NCI-H748 (cell line): Measurements from ENCODE around the gene TRAF3IP1.

Experiments used
- DNase-seq: peaks from one replicate; lab custom pipeline; 2025; ENCODE audit not compliant: unreplicated experiment; lab: John Stamatoyannopoulos, UW

Gene TRAF3IP1

DNA sequence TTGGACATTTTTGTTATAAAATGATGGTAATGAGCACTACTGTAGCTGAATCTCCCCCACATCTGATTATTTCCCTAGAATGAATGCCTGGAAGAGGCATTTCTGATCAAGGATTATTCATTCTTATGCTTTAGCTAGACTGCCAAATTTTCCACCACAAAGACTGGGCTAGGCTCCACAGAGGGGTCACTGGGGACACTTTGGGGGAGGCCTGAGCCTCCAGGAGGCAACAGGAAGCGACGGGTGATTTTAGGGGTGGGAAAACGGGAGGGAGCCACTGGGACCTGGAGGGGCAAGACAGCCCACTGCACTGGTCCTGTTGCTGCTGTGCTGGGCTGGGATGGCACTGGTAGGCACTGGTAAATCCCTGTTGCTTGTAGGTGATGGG lies 104.0 kb downstream of the TRAF3IP1 start:
- DNase-seq: no peak

DNA sequence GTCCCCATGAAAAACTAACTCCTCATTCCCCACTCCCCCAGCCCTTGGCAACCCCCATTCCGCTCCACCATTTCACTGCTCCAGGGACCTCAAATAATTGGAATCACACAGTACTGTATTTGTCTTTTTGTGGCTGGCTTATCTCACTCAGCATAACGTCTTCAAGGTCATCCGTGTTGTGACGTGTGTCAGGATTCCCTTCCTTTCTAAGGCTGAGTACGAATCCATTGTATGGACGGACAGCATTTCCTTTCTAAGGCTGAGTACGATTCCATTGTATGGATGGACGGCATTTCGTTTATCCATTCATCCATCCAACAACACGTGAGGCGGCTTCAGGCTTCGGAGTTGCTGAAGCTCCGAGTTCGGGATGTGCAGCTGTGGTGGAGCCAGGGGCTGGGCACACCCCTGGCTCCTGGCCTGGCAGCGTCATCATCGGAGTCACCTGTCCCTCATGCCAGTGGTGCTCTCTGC lies 105.2 kb downstream of the TRAF3IP1 start:
- DNase-seq: peak; percentile 72

DNA sequence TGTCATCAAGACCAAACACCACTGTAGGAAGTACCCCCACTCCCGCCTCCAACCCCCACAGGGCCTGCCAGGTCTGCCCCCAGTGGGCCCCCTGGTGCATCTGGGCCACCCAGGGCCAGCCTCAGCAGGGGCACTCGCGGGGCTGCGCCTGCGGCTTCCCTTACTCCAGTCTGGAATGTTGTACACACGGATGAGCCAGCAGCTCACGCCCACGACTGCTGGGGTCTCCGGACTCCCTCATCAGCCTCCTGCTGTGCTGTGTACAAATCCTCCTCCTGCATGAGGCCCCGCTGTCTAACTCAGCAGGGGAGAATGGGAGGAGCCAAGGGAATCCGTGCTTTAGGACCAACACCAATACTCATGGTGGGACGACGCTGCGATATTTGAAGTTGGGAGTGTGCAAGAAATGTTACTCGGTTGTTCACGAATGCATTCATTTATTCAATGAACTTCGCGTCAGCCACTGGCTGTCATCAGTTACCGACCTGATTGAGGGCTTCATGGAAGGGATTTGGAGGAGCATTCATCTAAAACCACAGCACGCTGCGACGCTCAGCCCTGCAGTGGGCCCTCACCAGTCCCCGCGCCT lies 105.8 kb downstream of the TRAF3IP1 start:
- peak; percentile 71 for DNase-seq

DNA sequence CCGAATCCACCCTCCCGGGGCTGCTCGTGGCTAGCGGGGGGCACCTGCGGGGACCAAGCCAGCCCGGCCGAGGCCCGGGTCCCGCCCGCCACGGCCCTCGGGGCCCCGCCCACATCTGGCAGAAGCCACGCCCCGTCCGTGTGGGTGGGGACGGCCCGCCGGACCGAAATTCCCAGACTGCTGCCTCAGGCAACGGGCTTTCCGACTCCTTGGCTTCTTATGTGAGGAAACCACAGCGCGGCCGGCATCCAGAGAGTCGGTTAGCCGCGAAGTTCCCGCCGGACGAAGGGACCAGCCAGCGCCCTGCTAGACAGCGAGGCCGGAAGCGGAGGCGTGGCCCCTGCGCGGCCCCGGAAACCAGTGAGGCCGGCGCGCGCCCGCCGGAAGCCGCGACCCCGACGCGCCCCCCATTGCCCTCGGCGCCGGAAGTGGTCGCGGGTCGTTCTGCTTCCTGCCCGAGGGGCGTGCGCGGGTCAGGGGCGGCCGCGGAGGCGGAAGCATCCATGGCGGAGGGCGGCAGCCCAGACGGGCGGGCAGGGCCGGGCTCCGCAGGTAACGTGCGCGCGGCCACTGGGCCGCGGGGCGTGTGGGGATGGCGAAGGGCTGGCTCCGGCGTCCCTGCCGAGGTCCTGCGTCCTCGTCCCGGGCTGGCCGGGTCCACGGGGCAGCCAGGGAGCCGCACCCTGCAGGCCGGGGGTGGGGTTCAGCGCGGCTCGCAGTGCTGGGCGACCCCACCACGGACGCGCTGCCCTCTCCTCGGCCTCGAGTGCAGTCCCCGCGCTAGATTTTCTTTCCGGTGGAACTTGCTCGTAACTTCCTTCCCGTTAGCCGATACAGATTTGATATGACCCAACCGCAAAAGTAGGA lies 106.5 kb downstream of the TRAF3IP1 start, which contains the start of gene ASB1:
TSS of gene ASB1 (plus strand) at position 360 of the 867 bp plus-strand sequence. CDS start at position 504, 144 bp downstream.
- peak; percentile 88 for DNase-seq

DNA sequence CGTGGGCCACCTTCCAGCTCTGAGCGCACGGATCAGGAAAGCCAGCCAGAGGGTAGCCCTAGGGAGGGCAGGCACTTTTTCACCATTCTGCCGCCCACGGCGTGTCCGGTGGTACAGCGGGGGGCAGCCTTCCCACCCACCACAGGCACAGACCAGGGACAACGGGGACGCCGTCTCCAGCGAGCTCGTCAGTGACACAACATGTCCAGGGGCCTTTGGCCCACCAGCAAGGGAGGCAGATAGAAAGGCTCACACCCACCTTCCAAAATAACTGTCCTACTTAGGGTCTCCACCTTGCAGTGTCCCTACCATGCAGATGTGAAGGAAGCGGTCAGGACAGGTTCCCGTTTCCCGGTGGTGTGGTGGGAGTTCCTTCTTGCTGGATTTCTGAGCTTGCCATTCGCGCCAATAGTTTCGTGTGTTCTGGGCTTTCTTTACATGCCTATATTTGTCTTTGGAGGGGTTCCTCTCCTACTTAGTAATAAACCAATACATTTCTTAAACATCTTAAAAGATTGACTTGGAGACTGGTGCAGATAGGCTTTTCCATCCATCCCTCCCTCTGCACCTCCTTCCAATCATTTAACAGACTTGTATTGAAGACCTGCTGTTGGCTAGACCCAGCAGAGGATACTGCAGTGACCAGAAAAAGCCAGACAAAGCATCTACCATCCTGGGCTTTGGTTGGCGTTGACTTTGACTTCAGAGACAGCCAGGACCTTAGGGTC lies 107.3 kb downstream of the TRAF3IP1 start:
- no peak for DNase-seq

DNA sequence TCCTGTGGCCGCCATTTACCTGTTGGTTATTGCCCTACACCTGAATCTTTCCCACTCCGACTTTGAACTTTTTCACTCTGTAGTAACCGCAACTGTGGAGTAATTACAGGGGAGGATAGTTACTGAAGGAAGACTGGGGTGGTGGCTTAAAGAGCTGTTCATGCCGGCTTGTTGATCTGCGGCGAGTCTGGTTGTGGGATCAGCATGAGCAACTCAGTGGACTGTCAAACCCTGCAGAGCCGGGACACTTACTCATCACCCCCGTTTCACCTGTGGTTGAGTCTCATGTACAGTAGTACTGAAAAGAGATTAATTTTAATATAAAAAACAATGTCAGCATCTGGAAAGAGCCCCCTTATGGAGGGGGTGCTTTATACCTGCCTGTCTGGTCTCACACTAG lies 108.5 kb downstream of the TRAF3IP1 start:
- no peak for DNase-seq

DNA sequence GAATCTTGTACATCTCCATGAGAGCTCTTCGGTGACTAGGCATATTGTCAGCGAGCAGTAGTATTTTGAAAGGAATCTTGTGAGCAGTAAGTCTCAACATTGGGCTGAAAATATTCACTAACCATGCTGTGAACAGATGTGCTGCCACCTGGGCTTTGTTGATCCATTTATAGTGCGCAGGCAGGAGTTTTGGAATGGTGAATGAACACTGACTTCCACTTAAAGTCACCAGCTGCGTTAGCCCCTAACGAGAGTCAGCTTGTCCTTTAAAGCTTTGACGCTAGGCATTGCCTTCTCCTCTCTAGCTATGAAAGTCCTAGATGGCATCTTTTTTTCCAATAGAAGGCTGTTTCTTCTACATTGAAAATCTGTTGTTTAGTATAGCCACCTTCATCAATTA lies 110.5 kb downstream of the TRAF3IP1 start:
- DNase-seq: no peak

DNA sequence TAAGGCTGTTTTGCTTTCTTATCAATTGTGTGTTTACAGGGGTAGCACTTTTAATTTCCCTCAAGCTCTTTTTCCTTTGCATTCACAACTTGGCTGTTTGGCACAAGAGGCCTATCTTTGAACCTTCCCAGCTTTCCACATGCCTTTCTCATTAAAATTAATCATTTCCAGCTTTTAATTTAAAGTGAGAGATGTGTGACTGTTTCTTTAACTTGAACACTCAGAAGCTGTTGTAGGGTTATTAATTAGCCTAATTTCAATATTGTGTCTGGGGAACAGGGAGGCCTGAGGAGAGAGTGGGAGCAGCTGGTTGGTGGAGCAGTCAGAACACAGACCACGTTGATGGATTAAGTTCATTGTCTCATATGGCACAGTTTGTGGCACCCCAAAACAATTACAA lies 111.1 kb downstream of the TRAF3IP1 start:
- no peak for DNase-seq

DNA sequence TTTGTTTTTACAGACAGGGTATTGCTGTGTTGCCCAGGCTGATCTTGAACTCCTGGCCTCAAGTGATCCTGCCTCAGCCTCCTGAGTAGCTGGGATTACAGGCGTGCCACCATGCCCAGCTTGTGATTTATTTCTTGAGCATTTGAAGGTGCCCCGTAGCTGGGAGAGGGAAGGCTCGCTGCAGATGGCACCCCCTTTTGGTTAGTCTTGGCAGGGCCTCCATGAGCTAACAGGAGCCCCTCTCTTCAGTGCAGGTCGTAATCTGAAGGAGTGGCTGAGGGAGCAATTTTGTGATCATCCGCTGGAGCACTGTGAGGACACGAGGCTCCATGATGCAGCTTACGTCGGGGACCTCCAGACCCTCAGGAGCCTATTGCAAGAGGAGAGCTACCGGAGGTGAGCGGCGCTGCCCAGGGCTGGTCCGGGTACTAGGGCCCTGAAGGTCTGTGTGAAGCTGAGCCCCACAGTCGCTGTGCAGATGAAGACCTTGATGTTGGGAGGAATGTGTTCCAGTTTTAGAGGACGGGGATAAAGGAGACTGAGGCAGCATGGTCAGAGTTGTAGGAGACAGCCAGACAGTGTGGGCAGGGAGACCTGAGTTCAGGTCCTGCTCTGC lies 113.1 kb downstream of the TRAF3IP1 start:
- DNase-seq: no peak

DNA sequence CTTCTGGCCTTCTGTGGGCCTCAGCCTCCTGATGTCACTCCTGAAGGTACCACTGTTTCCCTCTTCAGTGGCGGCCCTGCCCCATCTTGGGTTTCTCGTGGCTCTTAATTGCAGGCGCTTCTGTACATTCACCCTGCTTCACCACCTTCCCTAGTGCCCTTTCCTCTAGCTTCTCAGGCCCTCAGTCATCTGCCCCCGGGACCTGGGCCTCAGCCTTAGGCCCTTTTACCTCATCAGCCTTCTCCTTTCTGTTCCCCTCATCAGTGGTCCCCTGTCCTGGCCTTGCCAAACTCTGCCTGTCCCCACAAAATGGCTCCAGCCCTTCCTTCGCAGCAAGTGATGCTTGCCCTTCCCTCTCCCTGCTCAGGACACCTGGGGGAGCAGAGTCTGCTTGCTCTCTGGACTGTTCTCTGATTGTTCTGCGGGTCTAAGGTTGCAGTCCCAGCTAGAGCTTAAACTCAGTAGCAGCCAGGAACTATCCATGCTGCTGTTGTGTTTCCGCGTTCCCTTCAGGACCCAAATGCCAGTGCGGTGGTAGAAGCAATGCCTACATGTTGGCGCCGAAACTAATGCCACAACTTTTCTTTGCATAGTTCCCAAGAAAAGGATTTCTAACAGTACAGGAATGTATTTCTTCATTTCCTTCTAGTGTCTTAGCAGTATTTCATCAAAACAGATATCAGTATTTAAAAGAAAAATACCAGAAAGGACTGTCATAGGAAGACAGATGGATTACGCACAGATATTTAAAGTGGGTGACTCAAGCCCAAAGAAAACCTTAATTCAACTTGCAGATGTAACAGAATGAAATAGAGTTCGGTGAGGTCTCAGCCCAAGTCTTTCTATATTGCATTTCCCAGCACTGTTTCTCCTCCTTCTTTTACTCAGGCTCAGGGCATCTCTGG lies 113.9 kb downstream of the TRAF3IP1 start:
- no peak for DNase-seq

DNA sequence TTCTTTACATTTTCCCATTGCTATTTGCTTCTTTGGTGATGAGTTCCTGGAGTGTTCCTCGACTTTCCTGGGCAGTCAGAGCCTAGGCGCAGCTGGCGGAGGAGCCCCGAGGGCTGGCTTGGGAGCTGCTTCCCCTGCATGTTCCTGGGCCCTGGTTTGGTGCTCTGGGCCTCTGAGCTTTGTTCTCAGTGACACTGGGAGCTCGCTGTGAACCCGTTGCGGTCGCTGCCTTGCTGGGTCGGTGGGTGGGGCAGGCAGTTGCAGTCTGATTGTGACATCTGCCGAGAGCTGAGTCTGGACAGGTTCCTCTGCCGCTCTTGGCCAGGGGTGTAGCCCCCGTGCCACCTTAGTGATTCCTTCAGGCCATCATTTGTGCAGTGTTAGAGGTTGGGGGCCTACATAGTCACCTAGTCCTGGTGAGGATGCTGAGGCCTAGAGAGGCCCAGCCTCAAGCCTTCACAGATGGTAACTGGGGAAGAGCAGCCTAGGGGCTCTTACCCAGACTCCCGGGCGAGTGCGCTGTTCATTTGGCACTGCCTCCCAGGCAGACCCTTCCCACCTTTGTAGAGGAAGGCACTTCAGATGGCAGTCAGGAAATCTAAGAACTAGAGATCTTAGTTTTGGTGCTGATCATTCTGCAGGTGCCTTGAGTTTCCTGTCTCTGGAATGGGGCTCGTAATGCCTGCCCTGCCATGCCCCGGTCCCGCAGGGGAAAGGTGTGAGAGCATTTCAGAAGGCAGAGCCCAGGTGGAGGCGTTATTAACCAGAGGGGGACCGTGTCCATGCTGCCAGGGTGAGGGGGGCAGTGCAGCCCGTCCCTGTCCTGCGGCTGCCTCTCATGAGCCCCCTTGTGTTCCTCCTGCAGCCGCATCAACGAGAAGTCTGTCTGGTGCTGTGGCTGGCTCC lies 114.8 kb downstream of the TRAF3IP1 start:
- no peak for DNase-seq

DNA sequence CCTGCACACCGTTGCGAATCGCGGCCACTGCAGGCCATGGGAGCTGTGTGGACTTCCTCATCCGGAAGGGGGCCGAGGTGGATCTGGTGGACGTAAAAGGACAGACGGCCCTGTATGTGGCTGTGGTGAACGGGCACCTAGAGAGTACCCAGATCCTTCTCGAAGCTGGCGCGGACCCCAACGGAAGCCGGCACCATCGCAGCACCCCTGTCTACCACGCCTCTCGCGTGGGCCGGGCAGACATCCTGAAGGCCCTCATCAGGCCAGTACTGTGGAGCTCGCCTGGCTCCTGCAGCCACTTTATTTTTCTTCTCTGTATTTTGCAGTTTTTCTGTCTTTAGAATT lies 115.4 kb downstream of the TRAF3IP1 start:
- no peak for DNase-seq

DNA sequence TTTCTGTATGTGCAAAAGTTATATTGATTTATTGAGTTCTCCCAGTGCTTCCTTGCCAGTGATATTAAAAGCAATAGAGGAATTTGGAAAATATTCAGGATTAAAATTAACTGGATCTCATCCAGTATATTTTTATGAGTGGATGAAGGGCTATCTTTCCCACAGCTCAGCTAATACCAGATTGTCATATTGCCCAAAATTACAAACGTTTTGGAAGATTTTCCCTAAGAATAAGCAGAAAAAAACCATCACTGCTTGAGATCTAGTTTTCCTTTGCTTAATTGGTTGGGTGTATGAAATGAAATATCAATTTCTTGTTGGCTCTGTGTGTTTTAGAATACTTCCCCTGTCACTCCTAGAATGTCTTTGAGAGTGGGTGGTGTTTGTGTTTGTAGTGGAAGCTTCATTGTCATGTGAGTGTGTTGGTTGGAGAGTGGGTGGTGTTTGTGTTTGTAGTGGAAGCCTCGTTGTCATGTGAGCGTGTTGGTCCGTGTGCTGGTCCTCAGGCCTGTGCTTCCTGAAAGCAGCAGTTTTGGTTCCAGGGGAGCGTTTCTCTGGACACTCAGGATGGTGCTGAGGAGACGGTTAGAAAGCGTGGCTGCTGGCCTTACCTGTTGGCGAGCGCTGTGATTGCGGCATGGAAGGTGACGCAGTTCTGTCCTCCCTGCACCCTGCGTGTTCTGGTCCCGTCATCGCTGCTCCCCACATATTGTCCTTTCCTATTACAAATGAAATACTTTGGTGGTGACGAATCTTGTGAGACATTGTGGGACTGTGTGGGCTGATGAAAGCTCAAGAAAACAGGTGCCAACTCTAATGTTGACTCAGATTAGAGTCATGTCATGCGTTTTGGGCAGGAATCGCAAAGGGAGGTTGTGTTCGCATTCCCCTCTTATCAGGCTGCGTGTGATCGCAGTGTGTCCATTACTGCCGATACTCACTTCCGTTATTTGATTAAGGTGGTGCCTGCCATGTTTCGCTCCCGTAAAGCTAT lies 118.8 kb downstream of the TRAF3IP1 start:
- DNase-seq: no peak

DNA sequence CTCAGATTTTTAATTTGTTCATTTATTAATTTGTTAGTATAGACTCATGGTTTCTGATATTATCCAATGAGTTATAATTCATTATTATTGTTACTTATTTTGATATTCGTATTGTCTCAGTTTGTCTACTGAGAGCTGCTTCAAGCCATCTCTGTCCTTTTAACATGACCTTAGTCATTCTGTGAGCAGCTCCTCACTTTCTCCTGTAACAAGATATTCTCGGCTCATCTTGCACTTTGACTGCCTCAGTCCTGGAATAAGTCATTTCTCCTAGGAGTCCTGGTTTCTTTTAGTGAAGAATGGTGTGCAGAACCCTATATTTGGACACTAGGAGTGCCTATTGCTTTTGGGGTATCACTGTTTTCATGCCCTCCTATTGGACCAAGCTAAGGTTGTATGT lies 119.6 kb downstream of the TRAF3IP1 start:
- no peak for DNase-seq

DNA sequence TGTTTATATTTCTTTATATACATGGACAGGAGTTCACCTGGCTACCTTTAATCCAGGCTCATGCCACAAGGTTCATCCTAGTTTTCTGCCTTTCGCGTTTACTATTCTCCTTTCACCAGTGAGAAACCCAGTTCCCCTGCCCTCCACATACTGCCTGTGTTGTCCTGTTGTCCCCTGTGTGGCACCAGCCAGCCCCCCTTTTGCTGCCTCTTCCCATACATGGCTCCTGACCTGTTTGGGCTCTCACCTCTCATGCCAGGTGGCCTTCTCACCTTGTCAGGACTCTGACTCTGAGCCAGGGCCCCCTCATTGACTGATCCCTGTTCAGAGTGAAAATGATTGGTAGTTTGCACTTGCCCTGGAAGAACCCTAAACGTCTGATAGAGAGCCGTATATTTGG lies 120.0 kb downstream of the TRAF3IP1 start:
- DNase-seq: no peak

DNA sequence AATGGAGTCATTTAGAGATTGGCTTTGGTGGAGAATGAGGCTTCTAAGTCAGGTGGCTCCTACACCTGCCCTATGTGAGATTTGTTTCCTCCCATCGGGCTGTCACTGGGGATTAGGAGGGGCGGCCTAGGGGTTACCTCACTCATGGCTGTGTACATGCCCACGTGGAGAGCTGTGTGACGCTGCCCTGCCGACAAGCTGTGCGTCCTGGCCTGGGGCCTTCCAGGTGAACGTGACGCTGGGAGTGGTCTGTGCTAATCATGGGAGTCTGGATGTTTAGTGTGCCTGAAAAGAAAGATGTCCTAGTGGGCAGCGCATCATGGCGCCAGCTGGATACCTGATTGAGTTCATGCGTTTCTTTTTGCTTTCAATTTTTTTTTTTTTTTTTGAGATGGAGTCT lies 120.4 kb downstream of the TRAF3IP1 start:
- no peak for DNase-seq

DNA sequence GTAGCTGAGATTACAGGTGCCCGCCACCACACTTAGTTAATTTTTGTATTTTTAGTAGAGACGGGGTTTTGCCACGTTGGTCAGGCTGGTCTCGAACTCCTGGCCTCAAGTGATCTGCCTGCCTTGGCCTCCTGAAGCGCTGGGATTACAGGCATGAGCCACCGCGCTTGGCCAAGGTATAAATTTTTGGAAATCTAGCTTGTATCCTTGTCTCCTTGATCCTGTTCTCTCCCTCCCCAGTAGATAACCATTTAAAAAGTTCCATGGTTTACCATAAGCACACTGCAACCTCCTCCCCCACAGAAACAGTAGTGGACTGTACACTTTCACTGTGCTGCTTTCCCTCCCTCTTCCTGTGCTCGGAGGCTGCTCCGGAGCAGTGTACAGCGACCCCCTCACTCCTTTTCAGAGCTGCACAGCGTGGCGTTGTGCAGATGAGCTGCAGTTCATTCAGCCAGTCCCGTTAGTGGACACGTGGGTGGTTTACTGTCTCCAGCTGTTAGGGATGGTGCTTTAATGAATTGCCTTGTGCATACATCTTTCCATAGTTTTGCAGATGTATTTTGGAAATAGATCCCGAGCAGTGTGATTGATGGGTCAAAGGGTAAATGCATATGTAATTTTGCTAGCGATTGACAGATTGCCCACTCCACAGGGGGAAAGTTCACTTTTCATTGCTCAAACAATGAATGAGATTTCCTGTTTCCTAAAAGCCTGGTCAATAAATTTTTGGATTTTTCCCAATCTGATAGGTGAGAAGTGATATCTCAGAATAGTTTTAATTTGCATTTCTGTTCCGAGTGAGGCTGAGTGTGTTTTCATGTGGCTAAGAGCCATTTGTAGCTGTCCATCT lies 121.2 kb downstream of the TRAF3IP1 start:
- no peak for DNase-seq
